NCI-H2171 treated with DMSO at 0.1 percent for 48 hours (cell line): ENCODE results near the gene DSTYK.
A peak's percentile ranks its signal among the peaks of the same experiment; 100 is the strongest.
"Not testable (repeated sequence)": the region's sequence is repeated elsewhere in the genome, so short reads cannot be mapped to it uniquely, and the experiment has no call there.

Experiments
- DNase-seq: peaks from one replicate; lab custom pipeline; 2025; lab: John Stamatoyannopoulos, UW

The DSTYK gene

GRCh38 chr1:205216588-205216987 lies 5.1 kb upstream of the DSTYK start:
- no peak for DNase-seq

GRCh38 chr1:205214756-205215155 lies 3.3 kb upstream of the DSTYK start:
- DNase-seq = no peak

GRCh38 chr1:205211839-205212536 lies 486 bp upstream of the DSTYK start:
- DNase-seq = no peak

- peak; percentile 17 for DNase-seq
Measured at GRCh38 chr1:205210756-205211168, 740 bp downstream of the DSTYK start.

- DNase-seq = no peak
Measured at GRCh38 chr1:205208811-205209210, 2.7 kb downstream of the DSTYK start.

- DNase-seq = no peak
Measured at GRCh38 chr1:205205055-205205454, 6.4 kb downstream of the DSTYK start.

GRCh38 chr1:205204552-205204951 lies 7.0 kb downstream of the DSTYK start:
- no peak for DNase-seq

GRCh38 chr1:205199931-205200299 lies 11.6 kb downstream of the DSTYK start:
- DNase-seq = no peak

GRCh38 chr1:205199090-205199930 lies 12.2 kb downstream of the DSTYK start:
- no peak for DNase-seq

GRCh38 chr1:205192287-205192686 lies 19.2 kb downstream of the DSTYK start:
- DNase-seq = no peak

- DNase-seq = peak; percentile 93
Measured at GRCh38 chr1:205191622-205192021, 19.9 kb downstream of the DSTYK start.

GRCh38 chr1:205190845-205191577 lies 20.5 kb downstream of the DSTYK start:
- DNase-seq = peak; percentile 27

GRCh38 chr1:205189131-205189530 lies 22.4 kb downstream of the DSTYK start:
- DNase-seq = no peak

GRCh38 chr1:205188596-205188995 lies 22.9 kb downstream of the DSTYK start:
- DNase-seq = peak; percentile 47

GRCh38 chr1:205188098-205188497 lies 23.4 kb downstream of the DSTYK start:
- no peak for DNase-seq

- DNase-seq = no peak
Measured at GRCh38 chr1:205187420-205187819, 24.1 kb downstream of the DSTYK start.

GRCh38 chr1:205186191-205186590 lies 25.3 kb downstream of the DSTYK start:
- no peak for DNase-seq

- DNase-seq = no peak
Measured at GRCh38 chr1:205183676-205184335, 27.7 kb downstream of the DSTYK start.

GRCh38 chr1:205182930-205183329 lies 28.6 kb downstream of the DSTYK start:
- DNase-seq = no peak

- DNase-seq = not testable (repeated sequence)
Measured at GRCh38 chr1:205180331-205180730, 31.2 kb downstream of the DSTYK start.

- DNase-seq = no peak
Measured at GRCh38 chr1:205179842-205180241, 31.7 kb downstream of the DSTYK start.

GRCh38 chr1:205172729-205173366 lies 38.7 kb downstream of the DSTYK start:
- DNase-seq = no peak
